ENCODE data around the gene CACFD1. TPM values are rescaled to one million over a fixed set of nuclear protein-coding genes. Genes with fewer than 3 reads are reported as not detected.
A peak's percentile ranks its signal among the peaks of the same experiment; 100 is the strongest.

The CACFD1 gene
- total and polyA plus RNA-seq, 2 of the 13 experiments (the other 11 are each of a cell fraction or from before 2014, with no cell fraction given) = 13.8 to 14.6 TPM

DNA sequence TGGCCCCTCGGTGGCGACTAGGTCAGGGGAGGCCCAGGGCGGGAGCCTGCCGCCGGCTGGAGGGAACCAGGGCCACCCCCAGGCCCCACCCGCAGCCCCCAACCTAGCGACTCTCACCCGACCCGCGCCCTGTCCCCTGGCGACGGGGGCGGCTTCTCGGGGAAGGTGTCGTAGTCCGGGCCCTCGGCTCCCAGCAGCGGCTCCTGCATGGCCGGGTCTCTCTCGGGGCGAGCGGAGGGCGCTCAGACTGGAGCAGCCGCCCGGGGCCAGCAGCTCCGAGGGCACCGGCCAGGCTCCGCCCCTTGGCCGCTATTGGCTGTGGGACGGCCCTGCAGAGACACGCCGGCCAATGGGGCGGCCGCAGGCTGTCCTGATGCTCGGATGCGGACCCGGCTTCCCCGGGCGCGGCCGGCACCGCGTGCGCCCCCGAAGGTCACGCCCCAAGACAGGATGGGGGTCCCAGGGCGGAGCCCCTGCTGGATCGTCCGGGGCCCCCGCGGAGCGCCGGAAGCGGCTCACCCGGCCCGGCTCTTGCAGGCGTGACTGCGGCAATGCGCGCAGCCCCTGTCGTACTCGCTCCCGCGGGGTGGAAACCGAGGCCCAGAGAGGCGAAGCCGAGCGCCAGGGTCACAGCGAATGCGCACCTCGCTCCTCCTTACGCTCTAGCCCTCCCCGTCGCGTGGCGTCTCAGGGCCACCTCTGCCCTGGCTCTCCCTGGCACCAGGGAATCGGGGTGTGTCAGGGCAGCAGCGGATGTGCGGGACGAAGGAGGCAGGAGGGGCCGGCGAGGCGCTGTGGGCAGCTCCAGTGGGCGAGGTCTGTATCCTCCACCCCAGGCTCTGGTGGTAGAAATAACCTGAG is 19.3 kb downstream of the CACFD1 start, which contains the start of gene SLC2A6 (continued):
- TF ChIP-seq, protein P1, sequence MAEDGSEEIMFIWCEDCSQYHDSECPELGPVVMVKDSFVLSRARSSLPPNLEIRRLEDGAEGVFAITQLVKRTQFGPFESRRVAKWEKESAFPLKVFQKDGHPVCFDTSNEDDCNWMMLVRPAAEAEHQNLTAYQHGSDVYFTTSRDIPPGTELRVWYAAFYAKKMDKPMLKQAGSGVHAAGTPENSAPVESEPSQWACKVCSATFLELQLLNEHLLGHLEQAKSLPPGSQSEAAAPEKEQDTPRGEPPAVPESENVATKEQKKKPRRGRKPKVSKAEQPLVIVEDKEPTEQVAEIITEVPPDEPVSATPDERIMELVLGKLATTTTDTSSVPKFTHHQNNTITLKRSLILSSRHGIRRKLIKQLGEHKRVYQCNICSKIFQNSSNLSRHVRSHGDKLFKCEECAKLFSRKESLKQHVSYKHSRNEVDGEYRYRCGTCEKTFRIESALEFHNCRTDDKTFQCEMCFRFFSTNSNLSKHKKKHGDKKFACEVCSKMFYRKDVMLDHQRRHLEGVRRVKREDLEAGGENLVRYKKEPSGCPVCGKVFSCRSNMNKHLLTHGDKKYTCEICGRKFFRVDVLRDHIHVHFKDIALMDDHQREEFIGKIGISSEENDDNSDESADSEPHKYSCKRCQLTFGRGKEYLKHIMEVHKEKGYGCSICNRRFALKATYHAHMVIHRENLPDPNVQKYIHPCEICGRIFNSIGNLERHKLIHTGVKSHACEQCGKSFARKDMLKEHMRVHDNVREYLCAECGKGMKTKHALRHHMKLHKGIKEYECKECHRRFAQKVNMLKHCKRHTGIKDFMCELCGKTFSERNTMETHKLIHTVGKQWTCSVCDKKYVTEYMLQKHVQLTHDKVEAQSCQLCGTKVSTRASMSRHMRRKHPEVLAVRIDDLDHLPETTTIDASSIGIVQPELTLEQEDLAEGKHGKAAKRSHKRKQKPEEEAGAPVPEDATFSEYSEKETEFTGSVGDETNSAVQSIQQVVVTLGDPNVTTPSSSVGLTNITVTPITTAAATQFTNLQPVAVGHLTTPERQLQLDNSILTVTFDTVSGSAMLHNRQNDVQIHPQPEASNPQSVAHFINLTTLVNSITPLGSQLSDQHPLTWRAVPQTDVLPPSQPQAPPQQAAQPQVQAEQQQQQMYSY (CRISPR knock-in tag; IDR thresholded peaks at IDR 0.05) = no peak
- TF ChIP-seq MAFF (IDR thresholded peaks at IDR 0.05; ENCODE audit: low read depth, low read length) (no peak), NR3C1 (CRISPR knock-in tag; IDR thresholded peaks at IDR 0.05) (no peak), ZNF569 (CRISPR knock-in tag; IDR thresholded peaks at IDR 0.05; ENCODE audit: borderline replicate concordance) (no peak), NFATC3 (CRISPR knock-in tag; IDR thresholded peaks at IDR 0.05) (no peak), ZSCAN22 (CRISPR knock-in tag; IDR thresholded peaks at IDR 0.05) (no peak), ZFYVE20 (CRISPR knock-in tag; IDR thresholded peaks at IDR 0.05; ENCODE audit: borderline replicate concordance, low read depth) (no peak), BRD4 (CRISPR knock-in tag; IDR thresholded peaks at IDR 0.05) (no peak), ZNF430 (CRISPR knock-in tag; IDR thresholded peaks at IDR 0.05) (no peak; the same call in 1 of the 2 replicates), SP1 (IDR thresholded peaks at IDR 0.05) (no peak), SP1 (CRISPR knock-in tag; IDR thresholded peaks at IDR 0.05) (peak; percentile 64; the same call in 1 of the 2 replicates), ATM (IDR thresholded peaks at IDR 0.05; ENCODE audit: borderline replicate concordance) (no peak), POLR2AphosphoS5 (IDR thresholded peaks at IDR 0.05; ENCODE audit: low read depth, low read length) (peak; percentile 48; the same call in 1 of the 2 replicates), ZNF891 (CRISPR knock-in tag; IDR thresholded peaks at IDR 0.05) (peak; percentile 57; the same call in 1 of the 2 replicates), GABPA (IDR thresholded peaks at IDR 0.05; ENCODE audit: low read depth, low read length) (no peak), GABPA (CRISPR knock-in tag; IDR thresholded peaks at IDR 0.05; ENCODE audit: low read depth) (no peak), ZNF441 (CRISPR knock-in tag; IDR thresholded peaks at IDR 0.05; ENCODE audit: borderline replicate concordance) (no peak), ZBTB38 (CRISPR knock-in tag; IDR thresholded peaks at IDR 0.05) (no peak)
- TF ChIP-seq, protein P2, sequence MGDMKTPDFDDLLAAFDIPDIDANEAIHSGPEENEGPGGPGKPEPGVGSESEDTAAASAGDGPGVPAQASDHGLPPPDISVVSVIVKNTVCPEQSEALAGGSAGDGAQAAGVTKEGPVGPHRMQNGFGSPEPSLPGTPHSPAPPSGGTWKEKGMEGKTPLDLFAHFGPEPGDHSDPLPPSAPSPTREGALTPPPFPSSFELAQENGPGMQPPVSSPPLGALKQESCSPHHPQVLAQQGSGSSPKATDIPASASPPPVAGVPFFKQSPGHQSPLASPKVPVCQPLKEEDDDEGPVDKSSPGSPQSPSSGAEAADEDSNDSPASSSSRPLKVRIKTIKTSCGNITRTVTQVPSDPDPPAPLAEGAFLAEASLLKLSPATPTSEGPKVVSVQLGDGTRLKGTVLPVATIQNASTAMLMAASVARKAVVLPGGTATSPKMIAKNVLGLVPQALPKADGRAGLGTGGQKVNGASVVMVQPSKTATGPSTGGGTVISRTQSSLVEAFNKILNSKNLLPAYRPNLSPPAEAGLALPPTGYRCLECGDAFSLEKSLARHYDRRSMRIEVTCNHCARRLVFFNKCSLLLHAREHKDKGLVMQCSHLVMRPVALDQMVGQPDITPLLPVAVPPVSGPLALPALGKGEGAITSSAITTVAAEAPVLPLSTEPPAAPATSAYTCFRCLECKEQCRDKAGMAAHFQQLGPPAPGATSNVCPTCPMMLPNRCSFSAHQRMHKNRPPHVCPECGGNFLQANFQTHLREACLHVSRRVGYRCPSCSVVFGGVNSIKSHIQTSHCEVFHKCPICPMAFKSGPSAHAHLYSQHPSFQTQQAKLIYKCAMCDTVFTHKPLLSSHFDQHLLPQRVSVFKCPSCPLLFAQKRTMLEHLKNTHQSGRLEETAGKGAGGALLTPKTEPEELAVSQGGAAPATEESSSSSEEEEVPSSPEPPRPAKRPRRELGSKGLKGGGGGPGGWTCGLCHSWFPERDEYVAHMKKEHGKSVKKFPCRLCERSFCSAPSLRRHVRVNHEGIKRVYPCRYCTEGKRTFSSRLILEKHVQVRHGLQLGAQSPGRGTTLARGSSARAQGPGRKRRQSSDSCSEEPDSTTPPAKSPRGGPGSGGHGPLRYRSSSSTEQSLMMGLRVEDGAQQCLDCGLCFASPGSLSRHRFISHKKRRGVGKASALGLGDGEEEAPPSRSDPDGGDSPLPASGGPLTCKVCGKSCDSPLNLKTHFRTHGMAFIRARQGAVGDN (CRISPR knock-in tag; IDR thresholded peaks at IDR 0.05) = peak; percentile 86
- TF ChIP-seq, protein P3, sequence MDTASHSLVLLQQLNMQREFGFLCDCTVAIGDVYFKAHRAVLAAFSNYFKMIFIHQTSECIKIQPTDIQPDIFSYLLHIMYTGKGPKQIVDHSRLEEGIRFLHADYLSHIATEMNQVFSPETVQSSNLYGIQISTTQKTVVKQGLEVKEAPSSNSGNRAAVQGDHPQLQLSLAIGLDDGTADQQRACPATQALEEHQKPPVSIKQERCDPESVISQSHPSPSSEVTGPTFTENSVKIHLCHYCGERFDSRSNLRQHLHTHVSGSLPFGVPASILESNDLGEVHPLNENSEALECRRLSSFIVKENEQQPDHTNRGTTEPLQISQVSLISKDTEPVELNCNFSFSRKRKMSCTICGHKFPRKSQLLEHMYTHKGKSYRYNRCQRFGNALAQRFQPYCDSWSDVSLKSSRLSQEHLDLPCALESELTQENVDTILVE (CRISPR knock-in tag; IDR thresholded peaks at IDR 0.05) = no peak
- TF ChIP-seq, protein P4, sequence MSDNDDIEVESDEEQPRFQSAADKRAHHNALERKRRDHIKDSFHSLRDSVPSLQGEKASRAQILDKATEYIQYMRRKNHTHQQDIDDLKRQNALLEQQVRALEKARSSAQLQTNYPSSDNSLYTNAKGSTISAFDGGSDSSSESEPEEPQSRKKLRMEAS (IDR thresholded peaks at IDR 0.05) = peak; percentile 80

Measured in HepG2 (cell line).